Neural crest cell (in vitro differentiated cells): Measurements from ENCODE around the gene DCUN1D2. TPM values are rescaled to one million over a fixed set of nuclear protein-coding genes. Genes with fewer than 3 reads are reported as not detected.
A peak's percentile ranks its signal among the peaks of the same experiment; 100 is the strongest.

Experiments
- DNase-seq: peaks from one replicate; pipeline ENCODE4 v3.0.0; 2021; ENCODE audit warnings: low read depth, mixed read lengths, low spot score
- H3K27ac Mint-ChIP-seq: one replicate; pipeline ENCODE4 v1.8.0; 2021; ENCODE audit warnings: mild to moderate bottlenecking, mixed read lengths; ENCODE audit not compliant: unreplicated experiment
- H3K27me3 Mint-ChIP-seq: 2 replicates; pipeline ENCODE4 v1.8.0; 2021; ENCODE audit warnings: low read depth, mild to moderate bottlenecking, mixed read lengths
- H3K36me3 Mint-ChIP-seq: 2 replicates; pipeline ENCODE4 v1.8.0; 2021; ENCODE audit warnings: low read depth, mild to moderate bottlenecking, mixed read lengths
- H3K4me1 Mint-ChIP-seq: 2 replicates; pipeline ENCODE4 v1.8.0; 2021; ENCODE audit warnings: mixed read lengths
- H3K4me3 Mint-ChIP-seq: one replicate; pipeline ENCODE4 v1.8.0; 2021; ENCODE audit warnings: mild to moderate bottlenecking, mixed read lengths
- H3K9me3 Mint-ChIP-seq: 2 replicates; pipeline ENCODE4 v1.8.0; 2021; ENCODE audit warnings: mixed read lengths
- CTCF ChIP-seq: fragments of 200-600 bp; sonication (generic); conservative IDR thresholded peaks from 2 replicates; pipeline ENCODE4 v1.5.0; 2021; ENCODE audit warnings: antibody characterized with exemption, mild to moderate bottlenecking
- long read RNA-seq: library from polyadenylated mRNA; unstranded; transcript quantifications from one replicate; pipeline ENCODE4 v2.0.0, GENCODE V29; 2020
- total RNA-seq: library from RNA; stranded (reverse); gene quantifications from 2 replicates; pipeline ENCODE4 v1.2.1, GENCODE V29; 2021

Gene DCUN1D2
- 32.1 and 33.9 TPM in 2 replicates for total RNA-seq
- long read RNA-seq, partial matches to known transcripts: 5 of 20 reads
- long read RNA-seq, other reads (novel, unspliced or antisense): 10 of 20 reads

GRCh38 chr13:113490496-113491417 lies at the start of gene DCUN1D2:
DCUN1D2 (minus strand) TSS chr13:113490711; CDS start chr13:113490669, 42 bp downstream.
- Mint-ChIP-seq H3K27ac (peak within 1 kb of the TSS; percentile 70), H3K4me1 (peaks cover 58% of the 10 kb centered on the region), H3K9me3 (no peaks in the 10 kb centered on the region), H3K4me3 (peak within 1 kb of the TSS; percentile 95), H3K27me3 (no peaks in the 10 kb centered on the region), H3K36me3 (no peaks in the 10 kb centered on the region)
- DNase-seq: peak; percentile 79
- no peak for TF ChIP-seq CTCF

GRCh38 chr13:113539822-113540221 lies 49.3 kb upstream of the DCUN1D2 start:
- no peak for DNase-seq

GRCh38 chr13:113539176-113539575 lies 48.7 kb upstream of the DCUN1D2 start:
- H3K4me1 Mint-ChIP-seq: peaks cover 5% of the 10 kb centered on the region
- H3K36me3 Mint-ChIP-seq: peaks cover 32% of the 10 kb centered on the region
- H3K4me3 Mint-ChIP-seq: no peak overlapping the region
- H3K27ac Mint-ChIP-seq: no peak overlapping the region
- no peak for DNase-seq
- TF ChIP-seq CTCF: no peak
- H3K27me3 Mint-ChIP-seq: no peaks in the 10 kb centered on the region
- peaks cover 8% of the 10 kb centered on the region for H3K9me3 Mint-ChIP-seq

More at GRCh38 chr13:113539822-113540221, 49.3 kb upstream of the DCUN1D2 start:
- Mint-ChIP-seq H3K27me3 (no peaks in the 10 kb centered on the region), H3K9me3 (peaks cover 8% of the 10 kb centered on the region), H3K4me1 (peaks cover 5% of the 10 kb centered on the region), H3K36me3 (peaks cover 36% of the 10 kb centered on the region), H3K4me3 (no peak overlapping the region), H3K27ac (peak overlapping the region; percentile 52)
- no peak for TF ChIP-seq CTCF

DNA sequence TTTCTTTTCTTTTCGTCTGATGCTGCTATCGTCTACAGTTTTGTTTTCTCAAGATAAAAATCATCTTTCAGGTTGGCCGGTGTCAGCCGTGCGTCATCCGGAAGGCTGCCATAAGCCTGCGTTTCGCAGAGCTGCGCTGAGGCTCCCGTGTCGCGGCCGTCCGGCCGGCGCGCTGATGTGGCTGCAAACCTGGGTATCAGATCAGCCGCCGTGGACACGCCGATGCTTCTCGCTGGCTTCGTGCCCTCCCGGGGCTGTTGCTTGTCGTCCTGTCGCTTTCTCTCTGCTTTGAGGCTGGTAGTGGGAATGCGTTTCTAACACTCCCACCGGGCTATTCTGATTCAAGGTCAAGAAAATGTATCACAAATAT lies 48.2 kb upstream of the DCUN1D2 start:
- Mint-ChIP-seq H3K27ac (no peak overlapping the region), H3K27me3 (no peaks in the 10 kb centered on the region), H3K9me3 (peaks cover 8% of the 10 kb centered on the region), H3K4me1 (peaks cover 3% of the 10 kb centered on the region), H3K36me3 (peaks cover 31% of the 10 kb centered on the region), H3K4me3 (no peak overlapping the region)
- TF ChIP-seq CTCF: no peak
- DNase-seq: no peak

GRCh38 chr13:113537909-113538688 lies 47.6 kb upstream of the DCUN1D2 start:
- H3K4me3 Mint-ChIP-seq: no peak overlapping the region
- peaks cover 28% of the 10 kb centered on the region for H3K36me3 Mint-ChIP-seq
- no peaks in the 10 kb centered on the region for H3K4me1 Mint-ChIP-seq
- no peak for TF ChIP-seq CTCF
- DNase-seq: no peak
- H3K27me3 Mint-ChIP-seq: no peaks in the 10 kb centered on the region
- peaks cover 8% of the 10 kb centered on the region for H3K9me3 Mint-ChIP-seq
- H3K27ac Mint-ChIP-seq: peak overlapping the region; percentile 85
